ENCODE data around the gene GRIK2. TPM values are rescaled to one million over a fixed set of nuclear protein-coding genes. Genes with fewer than 3 reads are reported as not detected.

Gene GRIK2
- polyA plus RNA-seq, 1 of the 3 experiments (the other 2 are of a cell fraction) = 0.30 TPM

GRCh38 chr6:101738481-101738880 lies 345.0 kb downstream of the GRIK2 start:
- ChIA-PET CTCF (no interaction called here), POLR2A (no interaction called here)
- no peak overlapping the region for H3K9ac ChIP-seq
- no peak overlapping the region for H3K4me2 ChIP-seq
- no peak for DNase-seq
- H3K4me1 ChIP-seq (ENCODE audit: control insufficient read depth in 1 of 2, insufficient read depth in 2 of 2, low read depth in 1 of 2, low read length in 1 of 2) = peaks cover 0 to 12% of the 10 kb centered on the region in 2 experiments; a peak in 2 of 4 replicates
- H3K4me3 ChIP-seq (ENCODE audit: low read depth in 2 of 2, low read length in 1 of 2) = no peak overlapping the region
- no peaks in the 10 kb centered on the region for H3K9me3 ChIP-seq
- H3K27me3 ChIP-seq (ENCODE audit: insufficient read depth) = no peaks in the 10 kb centered on the region
- H3K36me3 ChIP-seq (replicated peaks in 1 of 2; ENCODE audit: control insufficient read depth in 1 of 2, insufficient read depth in 2 of 2, low read length in 1 of 2) = no peaks in the 10 kb centered on the region
- H3F3A ChIP-seq (replicated peaks; ENCODE audit: insufficient read depth) = no peaks in the 10 kb centered on the region
- H3K9me2 ChIP-seq = no peaks in the 10 kb centered on the region
- WGBS (ENCODE audit: low lambda C conversion rate) = 75% methylated on average over 1 of the region's 1 CpG
- H4K20me1 ChIP-seq (ENCODE audit: insufficient read depth) = no peaks in the 10 kb centered on the region
- no peaks in the 10 kb centered on the region for H3K79me2 ChIP-seq (ENCODE audit: insufficient read depth)
- H2AFZ ChIP-seq (ENCODE audit: low read depth) = no peak overlapping the region
- no peak overlapping the region for H3K27ac ChIP-seq (ENCODE audit: low read depth in 2 of 2, low read length in 1 of 2)
- no peak for TF ChIP-seq FOSL2 (IDR thresholded peaks at IDR 0.05; ENCODE audit: borderline replicate concordance, low read depth)
- TF ChIP-seq, protein P1, sequence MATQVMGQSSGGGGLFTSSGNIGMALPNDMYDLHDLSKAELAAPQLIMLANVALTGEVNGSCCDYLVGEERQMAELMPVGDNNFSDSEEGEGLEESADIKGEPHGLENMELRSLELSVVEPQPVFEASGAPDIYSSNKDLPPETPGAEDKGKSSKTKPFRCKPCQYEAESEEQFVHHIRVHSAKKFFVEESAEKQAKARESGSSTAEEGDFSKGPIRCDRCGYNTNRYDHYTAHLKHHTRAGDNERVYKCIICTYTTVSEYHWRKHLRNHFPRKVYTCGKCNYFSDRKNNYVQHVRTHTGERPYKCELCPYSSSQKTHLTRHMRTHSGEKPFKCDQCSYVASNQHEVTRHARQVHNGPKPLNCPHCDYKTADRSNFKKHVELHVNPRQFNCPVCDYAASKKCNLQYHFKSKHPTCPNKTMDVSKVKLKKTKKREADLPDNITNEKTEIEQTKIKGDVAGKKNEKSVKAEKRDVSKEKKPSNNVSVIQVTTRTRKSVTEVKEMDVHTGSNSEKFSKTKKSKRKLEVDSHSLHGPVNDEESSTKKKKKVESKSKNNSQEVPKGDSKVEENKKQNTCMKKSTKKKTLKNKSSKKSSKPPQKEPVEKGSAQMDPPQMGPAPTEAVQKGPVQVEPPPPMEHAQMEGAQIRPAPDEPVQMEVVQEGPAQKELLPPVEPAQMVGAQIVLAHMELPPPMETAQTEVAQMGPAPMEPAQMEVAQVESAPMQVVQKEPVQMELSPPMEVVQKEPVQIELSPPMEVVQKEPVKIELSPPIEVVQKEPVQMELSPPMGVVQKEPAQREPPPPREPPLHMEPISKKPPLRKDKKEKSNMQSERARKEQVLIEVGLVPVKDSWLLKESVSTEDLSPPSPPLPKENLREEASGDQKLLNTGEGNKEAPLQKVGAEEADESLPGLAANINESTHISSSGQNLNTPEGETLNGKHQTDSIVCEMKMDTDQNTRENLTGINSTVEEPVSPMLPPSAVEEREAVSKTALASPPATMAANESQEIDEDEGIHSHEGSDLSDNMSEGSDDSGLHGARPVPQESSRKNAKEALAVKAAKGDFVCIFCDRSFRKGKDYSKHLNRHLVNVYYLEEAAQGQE (IDR thresholded peaks at IDR 0.05; ENCODE audit: low read depth, low read length) = no peak
- TF ChIP-seq, protein P2, sequence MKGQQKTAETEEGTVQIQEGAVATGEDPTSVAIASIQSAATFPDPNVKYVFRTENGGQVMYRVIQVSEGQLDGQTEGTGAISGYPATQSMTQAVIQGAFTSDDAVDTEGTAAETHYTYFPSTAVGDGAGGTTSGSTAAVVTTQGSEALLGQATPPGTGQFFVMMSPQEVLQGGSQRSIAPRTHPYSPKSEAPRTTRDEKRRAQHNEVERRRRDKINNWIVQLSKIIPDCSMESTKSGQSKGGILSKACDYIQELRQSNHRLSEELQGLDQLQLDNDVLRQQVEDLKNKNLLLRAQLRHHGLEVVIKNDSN (IDR thresholded peaks at IDR 0.05; ENCODE audit: borderline replicate concordance, low read depth) = no peak
- TF ChIP-seq GABPA (IDR thresholded peaks at IDR 0.05; ENCODE audit: low read depth) = no peak
- no peak for TF ChIP-seq EZH2phosphoT487 (IDR thresholded peaks at IDR 0.05; ENCODE audit: borderline replicate concordance, low read depth)
- TF ChIP-seq ZBTB33 (IDR thresholded peaks at IDR 0.05; ENCODE audit: borderline replicate concordance, low read depth) = no peak
- no peak for TF ChIP-seq USF2 (IDR thresholded peaks at IDR 0.05; ENCODE audit: borderline replicate concordance, low read depth, low read length)
- TF ChIP-seq TAF1 (IDR thresholded peaks at IDR 0.05; ENCODE audit: borderline replicate concordance, low read depth, low read length) = no peak
- TF ChIP-seq RCOR1 (IDR thresholded peaks at IDR 0.05; ENCODE audit: low read length) = no peak
- no peak for TF ChIP-seq TEAD4 (IDR thresholded peaks at IDR 0.05; ENCODE audit: borderline replicate concordance, insufficient read depth)
